Measurements from ENCODE around the gene REPS1.
A peak's percentile ranks its signal among the peaks of the same experiment; 100 is the strongest.
"Not testable (repeated sequence)": the region's sequence is repeated elsewhere in the genome, so short reads cannot be mapped to it uniquely, and the experiment has no call there.

REPS1 gene

GRCh38 chr6:139028658-139029469 is 40.8 kb upstream of the REPS1 start, which contains the start of gene ABRACL:
ABRACL (plus strand) TSS chr6:139028745; CDS start chr6:139034161, 5,416 bp downstream.
- no peaks in the 10 kb centered on the region for H3K27me3 ChIP-seq
- H3K9me3 ChIP-seq: no peaks in the 10 kb centered on the region
- peaks cover 34 to 39% of the 10 kb centered on the region in 2 experiments for H3K4me1 ChIP-seq (ENCODE audit: control insufficient read depth in 1 of 2, insufficient read depth in 1 of 2, low read depth in 1 of 2, low read length in 1 of 2)
- peak within 1 kb of the TSS; percentile 93 for H3K4me3 ChIP-seq (ENCODE audit: low read depth in 1 of 2, low read length in 1 of 2)
- H3K36me3 ChIP-seq: no peaks in the 10 kb centered on the region
- TF ChIP-seq, protein P1, sequence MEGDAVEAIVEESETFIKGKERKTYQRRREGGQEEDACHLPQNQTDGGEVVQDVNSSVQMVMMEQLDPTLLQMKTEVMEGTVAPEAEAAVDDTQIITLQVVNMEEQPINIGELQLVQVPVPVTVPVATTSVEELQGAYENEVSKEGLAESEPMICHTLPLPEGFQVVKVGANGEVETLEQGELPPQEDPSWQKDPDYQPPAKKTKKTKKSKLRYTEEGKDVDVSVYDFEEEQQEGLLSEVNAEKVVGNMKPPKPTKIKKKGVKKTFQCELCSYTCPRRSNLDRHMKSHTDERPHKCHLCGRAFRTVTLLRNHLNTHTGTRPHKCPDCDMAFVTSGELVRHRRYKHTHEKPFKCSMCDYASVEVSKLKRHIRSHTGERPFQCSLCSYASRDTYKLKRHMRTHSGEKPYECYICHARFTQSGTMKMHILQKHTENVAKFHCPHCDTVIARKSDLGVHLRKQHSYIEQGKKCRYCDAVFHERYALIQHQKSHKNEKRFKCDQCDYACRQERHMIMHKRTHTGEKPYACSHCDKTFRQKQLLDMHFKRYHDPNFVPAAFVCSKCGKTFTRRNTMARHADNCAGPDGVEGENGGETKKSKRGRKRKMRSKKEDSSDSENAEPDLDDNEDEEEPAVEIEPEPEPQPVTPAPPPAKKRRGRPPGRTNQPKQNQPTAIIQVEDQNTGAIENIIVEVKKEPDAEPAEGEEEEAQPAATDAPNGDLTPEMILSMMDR (IDR thresholded peaks at IDR 0.05): no peak
- peak within 1 kb of the TSS; percentile 86 for H3K27ac ChIP-seq

DNA sequence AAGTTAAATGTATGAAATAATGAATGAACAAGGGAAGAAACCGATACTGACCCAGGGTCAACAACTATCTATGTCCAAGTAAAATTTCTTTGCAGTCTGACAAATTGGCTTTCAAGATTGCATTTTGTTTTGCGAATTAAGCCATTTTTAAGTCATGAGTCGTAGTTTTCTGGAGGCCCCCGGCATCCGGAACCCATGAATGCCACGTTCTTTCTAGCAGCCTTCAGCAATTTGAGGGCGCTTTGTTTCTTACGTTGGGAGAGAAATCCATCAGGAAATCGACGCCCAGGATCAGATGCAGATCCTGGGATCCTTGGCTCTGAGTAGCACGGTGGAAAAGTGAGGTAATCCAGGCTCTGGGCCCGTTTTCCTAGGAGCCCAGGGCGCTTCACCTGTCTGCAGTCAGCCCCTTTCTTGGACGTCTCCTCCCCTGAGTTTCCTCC is 40.2 kb upstream of the REPS1 start:
- TF ChIP-seq, protein P1 (IDR thresholded peaks at IDR 0.05): no peak
- H3K4me1 ChIP-seq (ENCODE audit: control insufficient read depth in 1 of 2, insufficient read depth in 1 of 2, low read depth in 1 of 2, low read length in 1 of 2): peaks cover 34 to 39% of the 10 kb centered on the region in 2 experiments

GRCh38 chr6:139027620-139028182 is 39.6 kb upstream of the REPS1 start:
- Histone ChIP-seq H3K4me1 (ENCODE audit: control insufficient read depth in 1 of 2, insufficient read depth in 1 of 2, low read depth in 1 of 2, low read length in 1 of 2) (peaks cover 34 to 39% of the 10 kb centered on the region in 2 experiments), H3K27me3 (no peaks in the 10 kb centered on the region), H3K9me3 (no peaks in the 10 kb centered on the region), H3K4me3 (ENCODE audit: low read depth in 1 of 2, low read length in 1 of 2) (peak overlapping the region; percentile 93), H3K36me3 (no peaks in the 10 kb centered on the region), H3K27ac (peak overlapping the region; percentile 86)
- TF ChIP-seq, protein P1 (IDR thresholded peaks at IDR 0.05): no peak

More for the DNA sequence above, 40.2 kb upstream of the REPS1 start:
- no peaks in the 10 kb centered on the region for H3K27me3 ChIP-seq
- peak overlapping the region; percentile 93 for H3K4me3 ChIP-seq (ENCODE audit: low read depth in 1 of 2, low read length in 1 of 2)
- no peaks in the 10 kb centered on the region for H3K9me3 ChIP-seq
- no peaks in the 10 kb centered on the region for H3K36me3 ChIP-seq
- peak overlapping the region; percentile 86 for H3K27ac ChIP-seq

DNA sequence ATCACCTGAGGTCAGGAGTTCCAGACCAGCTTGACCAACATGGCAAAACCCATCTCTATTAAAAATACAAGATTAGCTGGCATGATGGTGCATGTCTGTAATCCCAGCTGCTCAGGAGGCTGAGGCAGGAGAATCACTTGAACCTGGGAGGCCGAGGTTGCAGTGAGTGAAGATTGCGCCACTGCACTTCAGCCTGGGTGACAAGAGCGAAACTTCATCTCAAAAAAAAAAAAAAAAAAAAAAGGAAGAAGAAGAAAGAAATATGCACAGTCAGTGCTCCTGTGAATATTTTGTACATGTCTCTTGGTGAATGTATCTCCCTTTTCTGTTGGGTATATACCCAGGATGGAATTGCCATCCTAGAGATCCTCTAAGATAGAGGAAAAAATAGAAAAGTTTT is 37.4 kb upstream of the REPS1 start:
- H3K9me3 ChIP-seq: not testable (repeated sequence)

GRCh38 chr6:139020689-139021088 is 32.6 kb upstream of the REPS1 start:
- Histone ChIP-seq H3K9me3 (no peaks in the 10 kb centered on the region), H3K4me1 (ENCODE audit: control insufficient read depth in 1 of 2, insufficient read depth in 1 of 2, low read depth in 1 of 2, low read length in 1 of 2) (peaks cover 2 to 7% of the 10 kb centered on the region in 2 experiments), H3K27me3 (no peaks in the 10 kb centered on the region), H3K27ac (no peak overlapping the region), H3K36me3 (no peaks in the 10 kb centered on the region), H3K4me3 (ENCODE audit: low read depth in 1 of 2, low read length in 1 of 2) (no peak overlapping the region)
- TF ChIP-seq, protein P1 (IDR thresholded peaks at IDR 0.05): no peak

More for the DNA sequence above, 37.4 kb upstream of the REPS1 start:
- H3K4me3 ChIP-seq (ENCODE audit: low read depth in 1 of 2, low read length in 1 of 2); H3K27me3 ChIP-seq; H3K36me3 ChIP-seq: not testable (repeated sequence)
- peak overlapping the region; percentile 26 for H3K27ac ChIP-seq
- H3K4me1 ChIP-seq (ENCODE audit: control insufficient read depth in 1 of 2, insufficient read depth in 1 of 2, low read depth in 1 of 2, low read length in 1 of 2): peaks cover 27 to 32% of the 10 kb centered on the region in 2 experiments

DNA sequence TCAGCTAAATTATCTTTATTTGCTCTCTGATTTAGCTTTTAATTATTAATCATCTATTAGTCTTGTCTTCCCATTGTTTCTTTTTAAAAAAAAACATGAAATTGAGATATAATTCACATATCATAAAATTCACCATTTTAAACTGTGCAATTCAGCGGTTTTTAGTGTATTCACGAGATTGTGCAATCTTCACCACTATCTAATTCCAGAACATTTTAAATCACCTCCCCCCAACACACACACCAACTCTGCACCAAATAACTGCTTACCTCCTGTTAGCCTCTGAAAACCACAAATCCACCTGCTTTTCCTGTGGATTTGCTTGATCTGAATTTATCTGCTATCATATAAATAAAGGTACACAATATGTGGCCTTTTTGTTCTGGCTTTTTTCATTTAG is 31.7 kb upstream of the REPS1 start:
- Histone ChIP-seq H3K9me3 (no peaks in the 10 kb centered on the region), H3K36me3 (no peaks in the 10 kb centered on the region), H3K4me3 (ENCODE audit: low read depth in 1 of 2, low read length in 1 of 2) (no peak overlapping the region), H3K27me3 (no peaks in the 10 kb centered on the region), H3K27ac (no peak overlapping the region), H3K4me1 (ENCODE audit: control insufficient read depth in 1 of 2, insufficient read depth in 1 of 2, low read depth in 1 of 2, low read length in 1 of 2) (no peaks in the 10 kb centered on the region)
- TF ChIP-seq, protein P1 (IDR thresholded peaks at IDR 0.05): no peak
